ENCODE results near the gene KANSL1.
"Not testable (repeated sequence)": the region's sequence is repeated elsewhere in the genome, so short reads cannot be mapped to it uniquely, and the experiment has no call there.

The KANSL1 gene

GRCh38 chr17:46038414-46038813 lies 154.8 kb downstream of the KANSL1 start:
- DNase-seq (ENCODE audit: low read depth in 2 of 2), result no peak

- no peak for DNase-seq (ENCODE audit: low read depth in 2 of 2)
Measured at GRCh38 chr17:46037722-46038255, 155.4 kb downstream of the KANSL1 start.

GRCh38 chr17:46036491-46036890 lies 156.7 kb downstream of the KANSL1 start:
- no peak for DNase-seq (ENCODE audit: low read depth in 2 of 2)

GRCh38 chr17:46035112-46035818 lies 158.0 kb downstream of the KANSL1 start:
- DNase-seq (ENCODE audit: low read depth in 2 of 2), result no peak

GRCh38 chr17:46033392-46033791 lies 159.8 kb downstream of the KANSL1 start:
- no peak for DNase-seq (ENCODE audit: low read depth in 2 of 2)

GRCh38 chr17:46032909-46033308 lies 160.3 kb downstream of the KANSL1 start:
- no peak for DNase-seq (ENCODE audit: low read depth in 2 of 2)

- no peak for DNase-seq (ENCODE audit: low read depth in 2 of 2)
Measured at GRCh38 chr17:46031920-46032319, 161.3 kb downstream of the KANSL1 start.

- DNase-seq (ENCODE audit: low read depth in 2 of 2), result no peak
Measured at GRCh38 chr17:46031440-46031839, 161.8 kb downstream of the KANSL1 start.

- no peak for DNase-seq (ENCODE audit: low read depth in 2 of 2)
Measured at GRCh38 chr17:46030752-46031151, 162.5 kb downstream of the KANSL1 start.

- no peak for DNase-seq (ENCODE audit: low read depth in 2 of 2)
Measured at GRCh38 chr17:46029627-46030026, 163.6 kb downstream of the KANSL1 start.

- no peak for DNase-seq (ENCODE audit: low read depth in 2 of 2)
Measured at GRCh38 chr17:46028981-46029565, 164.2 kb downstream of the KANSL1 start.

- no peak for DNase-seq (ENCODE audit: low read depth in 2 of 2)
Measured at GRCh38 chr17:46028374-46028773, 164.9 kb downstream of the KANSL1 start.

- DNase-seq (ENCODE audit: low read depth in 2 of 2), result no peak
Measured at GRCh38 chr17:46027976-46028325, 165.3 kb downstream of the KANSL1 start.

- DNase-seq (ENCODE audit: low read depth in 2 of 2), result no peak
Measured at GRCh38 chr17:46027048-46027975, 165.9 kb downstream of the KANSL1 start.

GRCh38 chr17:46026166-46027047 lies 166.8 kb downstream of the KANSL1 start:
- no peak for DNase-seq (ENCODE audit: low read depth in 2 of 2)

GRCh38 chr17:46025510-46026165 lies 167.6 kb downstream of the KANSL1 start:
- no peak for DNase-seq (ENCODE audit: low read depth in 2 of 2)

- DNase-seq (ENCODE audit: low read depth in 2 of 2), result no peak
Measured at GRCh38 chr17:46025060-46025459, 168.2 kb downstream of the KANSL1 start.

GRCh38 chr17:46024590-46024989 lies 168.6 kb downstream of the KANSL1 start:
- DNase-seq (ENCODE audit: low read depth in 2 of 2), result no peak

- DNase-seq (ENCODE audit: low read depth in 2 of 2), result no peak
Measured at GRCh38 chr17:46023783-46024388, 169.3 kb downstream of the KANSL1 start.

- not testable (repeated sequence) for DNase-seq (ENCODE audit: low read depth in 2 of 2)
Measured at GRCh38 chr17:46023366-46023765, 169.9 kb downstream of the KANSL1 start.

Measured in stimulated activated CD8-positive, alpha-beta memory T cell treated with anti-CD3 and anti-CD28 coated beads, Interleukin-2, amount 100 ng/mL, for 48 hours (primary cell).